22Rv1 (cell line): ENCODE results near the gene ALDH1L1.

ENCODE experiments used
- H3K27ac ChIP-seq: fragments of 450-650 bp; 2 replicates; pipeline ENCODE4 v1.5.1; 2017
- ZFX ChIP-seq: fragments of 450-650 bp; IDR thresholded peaks from 2 replicates; pipeline ENCODE4 v1.6.1; 2017; ENCODE audit warnings: antibody characterized with exemption, borderline replicate concordance
- TF ChIP-seq, protein P1 (sequence below): fragments of 450-650 bp; IDR thresholded peaks from 2 replicates; pipeline ENCODE4 v1.5.1; 2017; ENCODE audit warnings: mild to moderate bottlenecking

ALDH1L1 gene

GRCh38 chr3:126131881-126132750 is 48.3 kb downstream of the ALDH1L1 start:
- TF ChIP-seq ZFX, result no peak
- TF ChIP-seq, protein P1, sequence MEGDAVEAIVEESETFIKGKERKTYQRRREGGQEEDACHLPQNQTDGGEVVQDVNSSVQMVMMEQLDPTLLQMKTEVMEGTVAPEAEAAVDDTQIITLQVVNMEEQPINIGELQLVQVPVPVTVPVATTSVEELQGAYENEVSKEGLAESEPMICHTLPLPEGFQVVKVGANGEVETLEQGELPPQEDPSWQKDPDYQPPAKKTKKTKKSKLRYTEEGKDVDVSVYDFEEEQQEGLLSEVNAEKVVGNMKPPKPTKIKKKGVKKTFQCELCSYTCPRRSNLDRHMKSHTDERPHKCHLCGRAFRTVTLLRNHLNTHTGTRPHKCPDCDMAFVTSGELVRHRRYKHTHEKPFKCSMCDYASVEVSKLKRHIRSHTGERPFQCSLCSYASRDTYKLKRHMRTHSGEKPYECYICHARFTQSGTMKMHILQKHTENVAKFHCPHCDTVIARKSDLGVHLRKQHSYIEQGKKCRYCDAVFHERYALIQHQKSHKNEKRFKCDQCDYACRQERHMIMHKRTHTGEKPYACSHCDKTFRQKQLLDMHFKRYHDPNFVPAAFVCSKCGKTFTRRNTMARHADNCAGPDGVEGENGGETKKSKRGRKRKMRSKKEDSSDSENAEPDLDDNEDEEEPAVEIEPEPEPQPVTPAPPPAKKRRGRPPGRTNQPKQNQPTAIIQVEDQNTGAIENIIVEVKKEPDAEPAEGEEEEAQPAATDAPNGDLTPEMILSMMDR, result no peak
- H3K27ac ChIP-seq, result no peak overlapping the region

DNA sequence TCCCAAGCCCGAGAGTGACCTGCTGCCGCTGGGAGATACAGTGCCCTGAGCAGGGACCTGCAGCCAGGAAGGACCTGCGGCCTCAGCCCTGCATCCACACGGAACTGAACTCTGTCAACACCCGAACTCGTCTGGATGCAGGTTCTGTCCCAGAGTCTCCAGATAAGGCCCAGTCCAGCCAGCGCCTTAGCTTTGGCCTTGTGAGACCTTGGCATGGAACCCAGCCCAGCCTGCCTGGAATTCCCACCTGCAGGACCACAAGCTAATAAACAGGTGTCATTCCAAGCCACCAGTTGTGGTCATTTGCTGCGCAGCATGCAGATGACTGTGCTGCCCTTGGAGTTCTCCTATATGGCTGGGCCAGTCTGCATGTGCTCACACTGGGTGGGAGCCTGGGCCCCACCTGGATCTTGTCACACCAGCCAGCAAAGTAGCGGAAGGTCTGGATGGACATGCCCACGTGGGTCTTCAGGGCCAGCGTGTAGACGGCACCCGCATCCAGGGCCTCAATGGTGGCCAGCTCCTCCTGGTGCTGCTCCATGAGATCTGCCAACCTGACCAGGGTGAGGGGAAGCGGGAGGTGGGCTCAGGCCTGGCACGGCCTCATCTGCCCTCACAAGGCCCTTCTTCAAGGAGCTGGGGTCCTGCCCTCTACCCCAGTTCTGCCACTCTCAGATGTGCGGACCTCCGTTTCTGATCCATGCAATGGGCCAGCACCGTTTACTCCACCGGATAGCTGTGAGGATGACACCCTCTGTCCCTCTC is 49.2 kb downstream of the ALDH1L1 start:
- TF ChIP-seq, protein P1, result no peak
- TF ChIP-seq ZFX, result no peak
- H3K27ac ChIP-seq, result no peak overlapping the region

GRCh38 chr3:126130081-126130855 is 50.1 kb downstream of the ALDH1L1 start:
- TF ChIP-seq, protein P1, result no peak
- no peak for TF ChIP-seq ZFX
- H3K27ac ChIP-seq, result no peak overlapping the region

DNA sequence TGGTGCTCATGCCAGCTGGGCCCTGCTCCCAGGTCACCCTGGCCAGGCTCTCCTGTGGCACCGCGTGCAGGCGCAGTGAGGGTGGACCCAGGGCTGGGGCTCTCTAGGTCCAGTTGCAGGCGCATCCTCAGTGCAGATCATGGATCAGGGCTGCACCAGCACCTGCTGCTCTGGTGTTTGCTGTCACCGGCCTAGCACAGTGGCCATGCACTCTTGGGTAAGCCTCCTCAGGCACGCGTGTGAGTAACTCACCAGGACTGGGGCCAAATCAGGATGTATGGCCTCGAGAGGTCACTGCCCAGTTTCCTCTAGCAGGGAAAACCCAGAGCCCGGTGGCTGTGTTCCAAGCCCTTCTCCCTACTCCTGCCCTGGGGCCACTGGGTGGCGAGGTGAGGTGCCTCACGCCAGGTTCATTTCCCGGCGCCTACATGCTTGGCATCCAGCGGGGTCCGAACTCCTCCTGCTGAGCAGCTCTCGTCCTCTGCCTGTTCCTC is 50.9 kb downstream of the ALDH1L1 start:
- H3K27ac ChIP-seq, result no peak overlapping the region
- no peak for TF ChIP-seq ZFX
- TF ChIP-seq, protein P1, result no peak

GRCh38 chr3:126128504-126129397 is 51.6 kb downstream of the ALDH1L1 start:
- no peak overlapping the region for H3K27ac ChIP-seq
- no peak for TF ChIP-seq ZFX
- TF ChIP-seq, protein P1, result no peak

DNA sequence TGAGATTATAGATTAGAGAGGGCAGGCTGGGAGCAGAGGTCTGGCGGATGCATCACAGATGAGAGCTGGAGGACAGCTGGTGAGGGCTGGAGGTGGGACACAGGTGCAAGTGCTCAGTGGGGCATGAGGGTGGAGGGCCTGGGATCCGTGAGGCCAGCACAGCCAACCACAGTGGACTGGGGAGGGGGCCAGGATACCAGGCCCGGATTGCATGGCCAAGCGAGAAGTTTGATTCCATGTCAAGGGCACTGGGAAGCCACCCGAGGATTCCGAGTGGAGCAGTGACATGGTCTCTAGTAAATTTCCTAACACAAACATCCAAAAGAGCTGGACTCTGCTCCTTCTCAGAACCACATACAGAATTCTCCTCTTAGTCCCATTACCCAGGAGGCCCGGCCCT is 52.5 kb downstream of the ALDH1L1 start:
- no peak overlapping the region for H3K27ac ChIP-seq
- TF ChIP-seq ZFX, result no peak
- TF ChIP-seq, protein P1, result no peak
